Peyer's patch (tissue), 4 donors: ENCODE results near the gene STARD3NL. TPM values are rescaled to one million over a fixed set of nuclear protein-coding genes. Genes with fewer than 3 reads are reported as not detected.

Experiments used
- DNase-seq, 3 donors: peaks; one replicate each; pipeline ENCODE4 v3.0.0-alpha.2; 2017 to 2019
- H3K27ac ChIP-seq, 4 donors: fragments of 200-600 bp; sonication (generic); one replicate each; pipeline ENCODE4 v1.5.1; 2016 to 2019
- H3K27me3 ChIP-seq, 2 donors: fragments of 200-600 bp; sonication (generic); one replicate each; pipeline ENCODE4 v1.5.1; 2019
- H3K36me3 ChIP-seq, 3 donors: fragments of 200-600 bp; sonication (generic); one replicate each; pipeline ENCODE4 v1.5.1; 2016 to 2019
- H3K4me1 ChIP-seq, 4 donors: fragments of 200-600 bp; sonication (generic); one replicate each; pipeline ENCODE4 v1.5.1; 2016 to 2019
- H3K4me3 ChIP-seq, 4 donors: fragments of 200-600 bp; sonication (generic); 1 replicate in 3 of 4; 2 replicates in 1 of 4; pipeline ENCODE4 v1.5.1; 2016 to 2019; ENCODE audit warnings: mild to moderate bottlenecking in 1 of 4
- H3K9me3 ChIP-seq, 4 donors: fragments of 200-600 bp; sonication (generic); one replicate each; pipeline ENCODE4 v1.5.1; 2016 to 2019; ENCODE audit warnings: mild to moderate bottlenecking in 1 of 4
- POLR2A ChIP-seq, 2 donors: fragments of 450-650 bp; IDR thresholded peaks; one replicate each; pipeline ENCODE4 v1.5.1; 2017; ENCODE audit warnings: antibody characterized with exemption in 2 of 2, mild to moderate bottlenecking in 2 of 2, moderate library complexity in 2 of 2
- small RNA-seq, 2 donors: library from RNA; depleted of rRNA; stranded (forward); fragments of <200 nt; gene quantifications; one replicate each; pipeline ENCODE3, GENCODE V24; 2016
- total RNA-seq, 4 donors: library from RNA; depleted of rRNA; stranded (reverse); fragments of >200 nt; gene quantifications; one replicate each; pipeline ENCODE4 v1.1.0, GENCODE V29; 2016
- TF ChIP-seq, protein P1 (sequence below), 6 experiments: fragments of 450-650 bp in 4 of 6; fragments of 200-600 bp in 2 of 6; sonication (generic) in 1 of 6; IDR thresholded peaks; one replicate each; pipeline ENCODE4 v1.5.1; 2017 to 2019; ENCODE audit warnings: antibody characterized with exemption in 6 of 6, mild to moderate bottlenecking in 3 of 6, moderate library complexity in 1 of 6

Gene STARD3NL
- total RNA-seq, 4 donors from 2014 or later, result 18.9 to 47.1 (median 23.2) TPM

DNA sequence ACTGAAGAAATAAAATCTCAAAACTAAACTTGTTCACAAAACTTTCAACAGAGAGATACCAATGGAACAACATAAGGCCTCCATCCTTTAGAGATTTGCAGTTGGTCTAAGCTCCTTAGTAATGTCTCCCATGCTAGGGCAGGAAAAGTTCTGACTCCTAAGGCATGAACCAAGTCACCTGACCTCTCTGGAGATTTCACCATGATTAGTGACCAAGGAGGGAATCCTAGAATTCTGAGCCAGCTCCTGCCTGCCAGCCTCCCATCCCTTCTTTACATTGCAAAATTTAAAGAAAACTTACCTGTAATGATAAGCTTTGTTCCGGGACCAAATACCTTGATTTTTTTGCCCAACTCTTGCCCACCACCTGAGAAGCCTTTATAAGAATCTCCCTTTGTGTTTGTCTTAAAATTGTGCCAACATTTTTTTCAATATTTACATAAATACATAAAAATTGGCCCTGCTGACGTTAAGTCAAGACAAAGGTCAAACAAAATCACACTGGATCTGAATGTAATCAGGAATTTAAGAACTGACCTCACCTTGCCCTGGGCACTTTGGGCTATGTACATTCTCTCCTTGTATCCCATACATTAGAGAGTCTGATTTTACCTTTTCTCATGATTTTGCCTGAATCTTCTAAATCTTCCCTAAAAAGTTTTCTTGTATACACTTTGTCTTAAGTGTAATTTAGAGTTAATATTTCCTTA, 95.4 kb downstream of the STARD3NL start, which contains the start of gene TARP:
Gene TARP (minus strand): TSS at position 351 of the 710 bp plus-strand sequence.
- no peaks in the 10 kb centered on the region for H3K4me1 ChIP-seq
- no peak for DNase-seq
- no peak within 1 kb of the TSS for H3K4me3 ChIP-seq
- H3K9me3 ChIP-seq, result no peaks in the 10 kb centered on the region
- TF ChIP-seq, protein P1, sequence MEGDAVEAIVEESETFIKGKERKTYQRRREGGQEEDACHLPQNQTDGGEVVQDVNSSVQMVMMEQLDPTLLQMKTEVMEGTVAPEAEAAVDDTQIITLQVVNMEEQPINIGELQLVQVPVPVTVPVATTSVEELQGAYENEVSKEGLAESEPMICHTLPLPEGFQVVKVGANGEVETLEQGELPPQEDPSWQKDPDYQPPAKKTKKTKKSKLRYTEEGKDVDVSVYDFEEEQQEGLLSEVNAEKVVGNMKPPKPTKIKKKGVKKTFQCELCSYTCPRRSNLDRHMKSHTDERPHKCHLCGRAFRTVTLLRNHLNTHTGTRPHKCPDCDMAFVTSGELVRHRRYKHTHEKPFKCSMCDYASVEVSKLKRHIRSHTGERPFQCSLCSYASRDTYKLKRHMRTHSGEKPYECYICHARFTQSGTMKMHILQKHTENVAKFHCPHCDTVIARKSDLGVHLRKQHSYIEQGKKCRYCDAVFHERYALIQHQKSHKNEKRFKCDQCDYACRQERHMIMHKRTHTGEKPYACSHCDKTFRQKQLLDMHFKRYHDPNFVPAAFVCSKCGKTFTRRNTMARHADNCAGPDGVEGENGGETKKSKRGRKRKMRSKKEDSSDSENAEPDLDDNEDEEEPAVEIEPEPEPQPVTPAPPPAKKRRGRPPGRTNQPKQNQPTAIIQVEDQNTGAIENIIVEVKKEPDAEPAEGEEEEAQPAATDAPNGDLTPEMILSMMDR (IDR thresholded peaks at IDR 0.05), result no peak
- TF ChIP-seq POLR2A (IDR thresholded peaks at IDR 0.05), result no peak
- H3K27ac ChIP-seq, result no peak within 1 kb of the TSS
- H3K36me3 ChIP-seq, result no peaks in the 10 kb centered on the region
- no peaks in the 10 kb centered on the region for H3K27me3 ChIP-seq

GRCh38 chr7:38274486-38274885, 96.4 kb downstream of the STARD3NL start:
- no peak overlapping the region for H3K27ac ChIP-seq
- TF ChIP-seq, protein P1 (IDR thresholded peaks at IDR 0.05), result no peak
- no peak for TF ChIP-seq POLR2A (IDR thresholded peaks at IDR 0.05)
- no peaks in the 10 kb centered on the region for H3K27me3 ChIP-seq
- H3K36me3 ChIP-seq, result no peaks in the 10 kb centered on the region
- no peak for DNase-seq
- H3K9me3 ChIP-seq, result no peaks in the 10 kb centered on the region
- H3K4me3 ChIP-seq, result no peak overlapping the region
- H3K4me1 ChIP-seq, result no peaks in the 10 kb centered on the region

- DNase-seq, result no peak
- Histone ChIP-seq H3K27me3 (no peaks in the 10 kb centered on the region), H3K27ac (no peak overlapping the region), H3K4me1 (no peaks in the 10 kb centered on the region), H3K9me3 (no peaks in the 10 kb centered on the region), H3K4me3 (no peak overlapping the region), H3K36me3 (no peaks in the 10 kb centered on the region)
- TF ChIP-seq POLR2A (IDR thresholded peaks at IDR 0.05), result no peak
- TF ChIP-seq, protein P1 (IDR thresholded peaks at IDR 0.05), result no peak
These were observed 97.0 kb downstream of the STARD3NL start for GRCh38 chr7:38274927-38275620.

- DNase-seq, result no peak
- no peaks in the 10 kb centered on the region for H3K27me3 ChIP-seq
- no peak overlapping the region for H3K4me3 ChIP-seq
- no peaks in the 10 kb centered on the region for H3K36me3 ChIP-seq
- TF ChIP-seq, protein P1 (IDR thresholded peaks at IDR 0.05), result no peak
- no peak for TF ChIP-seq POLR2A (IDR thresholded peaks at IDR 0.05)
- H3K9me3 ChIP-seq, result no peaks in the 10 kb centered on the region
- H3K4me1 ChIP-seq, result no peaks in the 10 kb centered on the region
- H3K27ac ChIP-seq, result no peak overlapping the region
These were observed 98.2 kb downstream of the STARD3NL start for GRCh38 chr7:38276096-38276877.

DNA sequence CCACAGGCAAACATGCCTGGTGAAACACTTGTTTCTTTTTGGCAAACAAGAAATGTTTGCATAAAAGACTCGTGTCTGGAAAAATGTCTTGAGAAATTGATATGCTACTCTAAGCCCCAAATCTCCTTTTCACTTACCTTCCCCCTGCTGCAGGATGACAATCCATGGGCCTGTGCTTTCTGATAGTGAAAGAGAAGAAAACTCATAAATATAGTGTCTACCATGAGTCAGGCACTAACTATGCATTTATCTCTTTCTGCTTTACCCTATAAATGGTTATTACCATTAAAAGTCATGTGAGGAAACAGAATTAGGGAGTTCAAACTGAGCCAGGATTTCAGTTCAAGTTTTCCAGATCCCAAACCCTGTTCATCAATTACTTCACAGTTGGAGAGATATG, 102.0 kb downstream of the STARD3NL start:
- DNase-seq, result no peak
- no peak for TF ChIP-seq POLR2A (IDR thresholded peaks at IDR 0.05)
- TF ChIP-seq, protein P1 (IDR thresholded peaks at IDR 0.05), result no peak
- Histone ChIP-seq H3K36me3 (no peaks in the 10 kb centered on the region), H3K27ac (no peak overlapping the region), H3K4me1 (no peaks in the 10 kb centered on the region), H3K27me3 (no peaks in the 10 kb centered on the region), H3K9me3 (no peaks in the 10 kb centered on the region), H3K4me3 (no peak overlapping the region)

Small RNA genes within 50 kb of the gene (small RNA-seq; reads per million reads assigned to genes)
- gene TRGJ1, result 0 reads per million in 2 donors
- gene TRGJ2, result 0 reads per million in 2 donors
- gene TRGJP, result 0 reads per million in 2 donors
- 0 reads per million in 2 donors for gene TRGJP1
- 0 reads per million in 2 donors for gene TRGJP2
